OCI-LY3 (cell line): ENCODE data around the gene LOC101059915.
"Not testable (repeated sequence)": the region's sequence is repeated elsewhere in the genome, so short reads cannot be mapped to it uniquely, and the experiment has no call there.

Source experiments
- H2AFZ ChIP-seq: fragments of 200-600, 300-600 bp; shearing (Covaris generic); 2 replicates; pipeline ENCODE4 v1.6.0; 2014; ENCODE audit warnings: antibody characterized with exemption, low read depth, low read length
- H3K27ac ChIP-seq: fragments of 200-600, 300-600 bp; sonication (generic); 2 replicates; pipeline ENCODE4 v1.5.1; 2014; ENCODE audit warnings: mild to moderate bottlenecking, low read length, moderate library complexity, mixed read lengths
- H3K27me3 ChIP-seq: fragments of 200-600, 300-600 bp; sonication (generic); 2 replicates; pipeline ENCODE4 v1.6.1; 2014; ENCODE audit warnings: low read depth, low read length, mixed read lengths
- H3K36me3 ChIP-seq: fragments of 200-600, 300-600 bp; sonication (generic); replicated peaks from 2 replicates; pipeline ENCODE3; 2014; ENCODE audit warnings: low read depth, low read length, mixed read lengths
- H3K4me1 ChIP-seq: fragments of 300-600, 200-600 bp; sonication (generic); 2 replicates; pipeline ENCODE4 v1.6.1; 2014; ENCODE audit warnings: low read length, mixed read lengths
- H3K4me2 ChIP-seq: fragments of 200-600, 300-600 bp; sonication (generic); 2 replicates; pipeline ENCODE4 v1.6.1; 2014; ENCODE audit warnings: low read length, mixed read lengths
- H3K4me3 ChIP-seq: fragments of 300-600, 200-600 bp; sonication (generic); 2 replicates; pipeline ENCODE4 v1.5.1; 2014; ENCODE audit warnings: antibody characterized with exemption, mild to moderate bottlenecking, low read length, moderate library complexity
- H3K79me2 ChIP-seq: fragments of 300-600, 200-600 bp; shearing (Covaris generic); 2 replicates; pipeline ENCODE4 v1.6.1; 2014; ENCODE audit warnings: mild to moderate bottlenecking, low read length, mixed read lengths
- H3K9ac ChIP-seq: fragments of 300-600, 200-600 bp; shearing (Covaris generic); 2 replicates; pipeline ENCODE4 v1.6.0; 2014; ENCODE audit warnings: mild to moderate bottlenecking, low read length, moderate library complexity
- H3K9me3 ChIP-seq: fragments of 200-600, 300-600 bp; shearing (Covaris generic); 2 replicates; pipeline ENCODE4 v1.6.1; 2014; ENCODE audit warnings: low read length, mixed read lengths; ENCODE audit not compliant: insufficient read depth
- H4K20me1 ChIP-seq: fragments of 200-600, 300-600 bp; sonication (generic); 2 replicates; pipeline ENCODE4 v1.6.1; 2016; ENCODE audit warnings: low read length, mixed read lengths; ENCODE audit not compliant: insufficient read depth
- EZH2phosphoT487 ChIP-seq: fragments of 200-600 bp; shearing (Covaris generic); IDR thresholded peaks from 2 replicates; pipeline ENCODE4 v1.6.1; 2018; ENCODE audit warnings: antibody characterized with exemption, mixed run types, low read depth
- TF ChIP-seq, protein P1 (sequence below): fragments of 200-600, 300-600 bp; sonication (generic); IDR thresholded peaks from 2 replicates; pipeline ENCODE4 v1.5.1; 2014; ENCODE audit warnings: antibody characterized with exemption, low read length, low read depth

Gene LOC101059915

DNA sequence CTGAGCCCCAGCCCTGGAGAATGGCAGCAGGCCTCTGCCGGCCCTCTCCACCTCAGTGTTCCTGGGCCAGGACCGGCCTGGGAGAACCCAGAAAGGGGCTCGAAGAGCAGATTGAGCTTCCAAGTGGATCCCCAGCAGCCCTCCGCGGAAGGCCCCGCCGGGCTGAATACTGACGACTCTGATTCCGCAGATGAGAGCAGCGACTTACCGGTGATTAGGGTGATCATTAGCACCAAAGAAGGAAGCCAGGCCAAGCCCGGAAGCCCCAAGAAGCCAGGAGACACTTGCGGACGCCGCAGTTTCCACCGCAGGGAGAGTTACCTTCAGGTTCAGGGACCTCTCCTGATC lies 876 bp downstream of the LOC101059915 start:
- H3K27ac ChIP-seq, result no peak overlapping the region
- H4K20me1 ChIP-seq, result no peaks in the 10 kb centered on the region
- no peaks in the 10 kb centered on the region for H3K9me3 ChIP-seq
- no peak overlapping the region for H2AFZ ChIP-seq
- TF ChIP-seq, protein P1, sequence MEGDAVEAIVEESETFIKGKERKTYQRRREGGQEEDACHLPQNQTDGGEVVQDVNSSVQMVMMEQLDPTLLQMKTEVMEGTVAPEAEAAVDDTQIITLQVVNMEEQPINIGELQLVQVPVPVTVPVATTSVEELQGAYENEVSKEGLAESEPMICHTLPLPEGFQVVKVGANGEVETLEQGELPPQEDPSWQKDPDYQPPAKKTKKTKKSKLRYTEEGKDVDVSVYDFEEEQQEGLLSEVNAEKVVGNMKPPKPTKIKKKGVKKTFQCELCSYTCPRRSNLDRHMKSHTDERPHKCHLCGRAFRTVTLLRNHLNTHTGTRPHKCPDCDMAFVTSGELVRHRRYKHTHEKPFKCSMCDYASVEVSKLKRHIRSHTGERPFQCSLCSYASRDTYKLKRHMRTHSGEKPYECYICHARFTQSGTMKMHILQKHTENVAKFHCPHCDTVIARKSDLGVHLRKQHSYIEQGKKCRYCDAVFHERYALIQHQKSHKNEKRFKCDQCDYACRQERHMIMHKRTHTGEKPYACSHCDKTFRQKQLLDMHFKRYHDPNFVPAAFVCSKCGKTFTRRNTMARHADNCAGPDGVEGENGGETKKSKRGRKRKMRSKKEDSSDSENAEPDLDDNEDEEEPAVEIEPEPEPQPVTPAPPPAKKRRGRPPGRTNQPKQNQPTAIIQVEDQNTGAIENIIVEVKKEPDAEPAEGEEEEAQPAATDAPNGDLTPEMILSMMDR, result no peak
- TF ChIP-seq EZH2phosphoT487, result no peak
- H3K79me2 ChIP-seq, result no peaks in the 10 kb centered on the region
- H3K4me1 ChIP-seq, result peaks cover 53% of the 10 kb centered on the region
- no peaks in the 10 kb centered on the region for H3K36me3 ChIP-seq
- H3K27me3 ChIP-seq, result no peaks in the 10 kb centered on the region
- H3K4me2 ChIP-seq, result no peak overlapping the region
- no peak overlapping the region for H3K9ac ChIP-seq
- no peak overlapping the region for H3K4me3 ChIP-seq

DNA sequence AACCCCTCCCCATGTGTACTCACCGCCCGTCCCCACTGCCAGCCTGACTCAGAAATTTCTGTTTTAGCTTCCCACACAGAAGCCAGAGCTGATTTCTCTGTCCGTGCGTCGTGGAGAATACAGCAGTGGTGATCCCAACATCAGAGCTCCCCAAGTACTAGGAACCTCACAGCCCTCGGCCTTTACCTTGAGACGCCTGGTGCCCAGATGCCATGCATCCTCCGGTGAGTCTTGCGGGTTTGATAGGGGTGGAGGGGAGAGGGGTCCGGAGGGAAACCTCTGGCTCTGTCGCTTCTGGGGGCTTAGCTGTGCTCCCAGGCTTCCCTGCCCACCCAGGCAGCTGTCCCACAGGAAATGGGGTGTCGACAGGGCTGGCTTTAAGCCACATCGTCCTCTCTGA lies 2.1 kb downstream of the LOC101059915 start:
- Histone ChIP-seq H3K4me1 (peaks cover 41% of the 10 kb centered on the region), H2AFZ (no peak overlapping the region), H3K4me2 (peak overlapping the region; percentile 63; the same call in 1 of the 2 replicates), H3K9ac (peak overlapping the region; percentile 74; the same call in 1 of the 2 replicates), H3K4me3 (peak overlapping the region; percentile 18; the same call in 1 of the 2 replicates), H3K36me3 (no peaks in the 10 kb centered on the region), H3K27ac (peak overlapping the region; percentile 97; the same call in 1 of the 2 replicates), H3K9me3 (no peaks in the 10 kb centered on the region), H3K79me2 (no peaks in the 10 kb centered on the region), H3K27me3 (no peaks in the 10 kb centered on the region), H4K20me1 (no peaks in the 10 kb centered on the region)
- TF ChIP-seq, protein P1, result no peak
- TF ChIP-seq EZH2phosphoT487, result no peak

DNA sequence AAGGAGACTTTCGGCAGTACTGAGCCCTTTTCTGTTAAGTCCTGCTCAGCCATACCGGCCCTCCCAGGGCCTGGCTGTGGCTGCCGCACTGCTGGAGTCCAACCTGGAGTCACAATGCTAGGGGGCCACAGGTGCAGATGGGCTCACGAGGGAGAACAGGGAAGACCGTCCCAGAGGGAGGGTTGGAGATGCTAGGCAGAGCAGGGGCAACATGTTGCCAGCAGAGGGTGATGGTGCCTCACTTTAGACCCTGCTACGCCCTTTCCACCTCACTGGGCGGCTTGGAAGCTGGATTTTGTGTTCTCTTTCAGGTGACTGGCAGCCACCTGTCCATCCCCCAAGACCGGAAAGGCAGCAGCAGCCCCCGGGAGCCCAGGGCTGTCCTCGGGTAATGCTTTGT lies 2.6 kb downstream of the LOC101059915 start:
- Histone ChIP-seq H3K9ac (peak overlapping the region; percentile 74; the same call in 1 of the 2 replicates), H3K27ac (peak overlapping the region; percentile 97), H3K4me3 (peak overlapping the region; percentile 29; the same call in 1 of the 2 replicates), H3K4me1 (peaks cover 40% of the 10 kb centered on the region), H3K4me2 (peak overlapping the region; percentile 63)
- not testable (repeated sequence) for H3K9me3 ChIP-seq, H3K36me3 ChIP-seq, H2AFZ ChIP-seq, H4K20me1 ChIP-seq, H3K79me2 ChIP-seq, H3K27me3 ChIP-seq
- TF ChIP-seq, protein P1, result peak; percentile 39

DNA sequence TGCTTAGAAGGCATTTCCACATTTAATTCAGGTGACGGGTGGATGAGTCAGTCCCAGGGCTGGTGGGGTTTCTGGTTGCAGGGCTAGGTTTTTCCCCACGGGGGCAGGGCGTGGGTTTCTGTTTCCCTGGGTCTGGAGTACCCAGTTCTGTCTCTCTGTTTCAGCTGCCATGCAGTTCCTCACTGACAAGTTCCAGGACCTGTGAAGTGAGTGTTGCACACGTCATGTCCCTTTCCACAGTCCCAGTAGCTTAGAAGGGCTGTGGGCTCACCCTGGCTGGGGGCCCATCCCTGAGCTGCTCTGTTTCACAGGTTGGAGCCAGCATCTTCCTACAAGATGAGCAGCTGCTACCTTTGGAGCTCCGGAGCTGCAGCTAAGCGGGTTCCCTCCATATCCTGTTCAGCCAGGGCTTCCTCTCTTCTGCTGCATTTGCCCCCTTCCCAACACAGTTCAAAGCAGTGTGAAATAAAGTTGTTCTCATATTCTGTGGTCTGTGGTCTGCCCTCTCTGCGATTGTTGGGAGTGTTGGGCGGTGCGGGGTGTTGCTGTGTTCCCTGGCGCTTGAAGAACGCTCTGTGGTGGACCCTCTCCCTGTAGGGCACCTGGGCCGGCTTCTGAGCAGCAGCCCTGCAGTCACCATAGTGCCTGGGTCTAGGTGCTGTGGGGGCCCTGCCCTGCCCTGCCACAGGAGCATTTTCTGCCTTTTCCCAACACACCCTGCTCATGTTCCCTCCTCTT lies 3.9 kb downstream of the LOC101059915 start:
- Histone ChIP-seq H4K20me1 (no peaks in the 10 kb centered on the region), H3K36me3 (no peaks in the 10 kb centered on the region), H3K4me2 (peak overlapping the region; percentile 63), H3K79me2 (no peaks in the 10 kb centered on the region), H2AFZ (no peak overlapping the region), H3K4me3 (peak overlapping the region; percentile 29), H3K27ac (peak overlapping the region; percentile 97), H3K27me3 (no peaks in the 10 kb centered on the region), H3K9ac (peak overlapping the region; percentile 84; the same call in 1 of the 2 replicates), H3K4me1 (peaks cover 40% of the 10 kb centered on the region), H3K9me3 (no peaks in the 10 kb centered on the region)
- TF ChIP-seq EZH2phosphoT487, result no peak
- TF ChIP-seq, protein P1, result no peak
